Stimulated activated effector memory CD8-positive, alpha-beta T cell treated with anti-CD3 and anti-CD28 coated beads, Interleukin-12 subunit alpha, Interleukin-12 subunit beta, amount 100 ng/mL, for 72 hours (primary cell): ENCODE measurements around the gene CC2D2A.

Experiments used
- ATAC-seq: fragments of 150-1000 bp; cut with Tn5 transposase; 2 replicates; pipeline ENCODE4 v1.10.0; 2021
- DNase-seq, 2 donors: peaks; one replicate each; pipeline ENCODE4 v3.0.0; 2021 to 2022; ENCODE audit warnings: low spot score in 2 of 2
- H3K27ac Mint-ChIP-seq: one replicate; pipeline ENCODE4 v1.8.0; 2022; ENCODE audit warnings: mild to moderate bottlenecking, mixed read lengths
- H3K36me3 Mint-ChIP-seq: one replicate; pipeline ENCODE4 v1.8.0; 2022; ENCODE audit warnings: mild to moderate bottlenecking, mixed read lengths
- H3K4me1 Mint-ChIP-seq: one replicate; pipeline ENCODE4 v1.8.0; 2022; ENCODE audit warnings: mixed read lengths
- H3K4me3 Mint-ChIP-seq: one replicate; pipeline ENCODE4 v1.8.0; 2022; ENCODE audit warnings: mild to moderate bottlenecking, mixed read lengths
- H3K9me3 Mint-ChIP-seq: one replicate; pipeline ENCODE4 v1.8.0; 2022; ENCODE audit warnings: mixed read lengths

The CC2D2A gene

DNA sequence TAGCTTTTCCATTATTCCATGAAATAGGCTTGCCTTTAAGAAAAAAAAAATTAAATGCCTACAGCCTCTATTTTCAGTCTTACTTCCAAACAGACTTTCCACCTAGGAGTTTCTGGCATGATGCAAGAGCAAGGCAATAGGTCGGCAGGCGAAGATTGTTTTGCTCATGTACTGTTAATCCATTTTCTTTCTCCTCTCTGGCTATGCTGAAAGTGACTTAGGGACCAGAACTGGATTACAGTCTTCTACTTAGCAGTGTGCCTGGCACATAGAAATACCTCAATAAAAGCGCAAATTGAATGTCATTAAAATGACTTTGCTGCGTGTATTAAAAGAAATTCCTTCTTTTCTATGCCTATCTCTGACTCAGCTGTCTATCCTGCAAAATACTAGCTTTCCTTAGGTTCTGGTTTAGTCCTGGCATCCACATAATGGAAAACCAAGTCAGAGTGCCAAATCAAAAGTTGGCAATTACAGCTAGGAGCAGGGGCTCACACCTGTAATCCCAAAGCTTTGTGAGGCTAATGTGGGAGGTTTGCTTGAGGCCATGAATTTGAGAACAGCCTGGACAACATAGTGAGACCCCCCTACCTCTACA, 51.9 kb downstream of the CC2D2A start:
- Mint-ChIP-seq H3K27ac (no peak overlapping the region), H3K4me3 (no peak overlapping the region), H3K9me3 (peaks cover 4% of the 10 kb centered on the region), H3K4me1 (no peaks in the 10 kb centered on the region), H3K36me3 (no peaks in the 10 kb centered on the region)
- DNase-seq (no peak), ATAC-seq (no peak)

DNA sequence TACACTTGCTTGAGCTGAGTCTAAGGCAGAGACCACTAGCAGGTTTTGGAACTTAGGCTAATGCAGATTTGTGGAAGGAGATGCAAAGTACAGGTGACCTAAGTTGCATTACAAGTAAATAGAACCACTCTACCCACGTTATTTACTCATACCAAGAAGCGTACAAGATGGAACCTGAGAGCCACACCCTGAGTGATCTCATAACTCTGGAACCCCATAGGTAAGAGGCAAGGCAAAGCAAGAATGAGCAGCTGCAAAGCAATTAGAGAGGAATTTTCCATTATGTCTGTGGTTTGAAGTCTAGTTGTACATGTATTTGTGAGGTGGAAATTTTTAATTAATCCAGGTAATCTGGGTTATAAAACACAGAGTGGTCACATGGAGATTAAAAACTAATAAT, 55.4 kb downstream of the CC2D2A start:
- DNase-seq = no peak
- Mint-ChIP-seq H3K36me3 (no peaks in the 10 kb centered on the region), H3K27ac (no peak overlapping the region), H3K4me3 (no peak overlapping the region), H3K9me3 (no peaks in the 10 kb centered on the region), H3K4me1 (no peaks in the 10 kb centered on the region)
- no peak for ATAC-seq

DNA sequence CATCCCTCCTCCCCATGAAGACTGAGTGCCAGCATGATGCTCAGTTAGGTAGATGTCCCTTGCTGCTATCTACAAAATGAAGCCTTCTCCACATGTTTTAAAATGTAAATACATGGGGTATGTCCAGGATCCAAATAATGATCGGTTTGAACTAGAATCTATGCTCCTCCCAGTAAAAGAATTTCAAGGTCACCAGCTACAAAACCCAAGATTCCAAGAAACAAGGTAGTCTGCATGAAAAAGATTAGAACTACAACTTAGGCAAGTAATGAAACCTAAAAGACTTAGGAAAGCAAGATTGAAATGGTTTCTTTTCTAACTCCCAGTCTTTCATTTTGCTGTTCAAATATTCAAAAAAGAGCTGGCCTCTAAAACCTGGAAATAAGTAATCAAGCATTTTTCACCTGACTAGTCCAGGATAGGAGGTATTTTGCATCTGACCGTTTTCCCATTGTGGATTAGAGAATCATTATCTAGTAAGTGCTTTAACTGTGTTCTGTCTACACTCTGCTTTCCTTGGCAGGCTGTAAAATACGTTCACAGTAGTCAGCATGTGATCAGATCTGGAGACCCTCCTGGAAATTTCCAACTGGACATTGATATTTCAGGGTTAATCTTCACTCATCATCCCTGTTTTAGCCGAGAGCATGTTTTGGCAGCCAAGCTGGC, 57.4 kb downstream of the CC2D2A start:
- Mint-ChIP-seq H3K36me3 (no peaks in the 10 kb centered on the region), H3K4me1 (no peaks in the 10 kb centered on the region), H3K4me3 (no peak overlapping the region), H3K9me3 (no peaks in the 10 kb centered on the region), H3K27ac (no peak overlapping the region)
- ATAC-seq (no peak), DNase-seq (no peak)

- H3K36me3 Mint-ChIP-seq = no peaks in the 10 kb centered on the region
- DNase-seq (no peak), ATAC-seq (no peak)
- no peak overlapping the region for H3K4me3 Mint-ChIP-seq
- no peaks in the 10 kb centered on the region for H3K4me1 Mint-ChIP-seq
- H3K27ac Mint-ChIP-seq = no peak overlapping the region
- no peaks in the 10 kb centered on the region for H3K9me3 Mint-ChIP-seq
These were observed 62.1 kb downstream of the CC2D2A start for GRCh38 chr4:15531792-15532191.

DNA sequence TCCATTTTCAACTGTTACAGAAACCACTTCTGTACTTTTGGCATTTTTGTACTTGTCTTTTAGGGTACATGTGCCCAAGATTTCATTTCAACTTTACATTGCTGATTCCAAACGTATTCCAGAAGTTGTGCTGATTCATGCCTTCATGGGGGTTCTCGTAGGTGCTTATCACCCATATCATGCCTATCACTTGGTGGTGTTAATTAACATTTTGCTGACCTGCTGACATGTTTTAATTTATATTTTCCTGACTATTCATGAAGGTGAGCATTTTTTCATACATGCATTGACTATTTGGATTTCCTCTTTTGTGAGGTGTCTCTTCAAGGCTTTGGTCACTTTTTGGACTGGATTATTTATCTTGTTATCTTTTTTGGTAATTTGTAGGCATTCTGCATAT, 64.1 kb downstream of the CC2D2A start:
- no peak overlapping the region for H3K27ac Mint-ChIP-seq
- no peaks in the 10 kb centered on the region for H3K4me1 Mint-ChIP-seq
- no peaks in the 10 kb centered on the region for H3K9me3 Mint-ChIP-seq
- no peaks in the 10 kb centered on the region for H3K36me3 Mint-ChIP-seq
- DNase-seq (no peak), ATAC-seq (no peak)
- H3K4me3 Mint-ChIP-seq = no peak overlapping the region

GRCh38 chr4:15535599-15535998, 65.9 kb downstream of the CC2D2A start:
- H3K27ac Mint-ChIP-seq = no peak overlapping the region
- H3K4me3 Mint-ChIP-seq = no peak overlapping the region
- no peak for ATAC-seq
- no peaks in the 10 kb centered on the region for H3K4me1 Mint-ChIP-seq
- H3K36me3 Mint-ChIP-seq = no peaks in the 10 kb centered on the region
- H3K9me3 Mint-ChIP-seq = no peaks in the 10 kb centered on the region
- no peak for DNase-seq

- Mint-ChIP-seq H3K4me3 (no peak overlapping the region), H3K36me3 (no peaks in the 10 kb centered on the region), H3K4me1 (no peaks in the 10 kb centered on the region), H3K9me3 (no peaks in the 10 kb centered on the region), H3K27ac (no peak overlapping the region)
- no peak for ATAC-seq
- no peak for DNase-seq
These were observed 67.1 kb downstream of the CC2D2A start for GRCh38 chr4:15536552-15537499.

DNA sequence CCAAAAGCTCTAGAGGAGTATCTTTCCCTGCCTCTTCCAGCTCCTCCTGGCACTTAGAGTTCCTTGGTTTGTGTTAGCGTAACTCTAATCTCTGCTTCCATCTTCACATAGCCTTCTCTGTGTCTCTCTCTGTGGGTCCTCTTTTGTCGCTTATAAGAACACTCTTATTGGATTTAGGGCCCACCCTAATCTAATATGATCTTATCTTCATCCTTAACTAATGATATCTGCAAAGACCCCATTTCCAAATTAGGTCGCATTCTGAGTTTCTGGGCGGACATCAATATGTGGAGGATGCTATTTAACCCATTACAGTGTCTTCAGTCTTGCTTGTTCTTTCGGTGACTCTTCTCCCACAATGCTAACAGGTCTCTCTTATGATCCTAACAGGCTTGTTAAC, 72.3 kb downstream of the CC2D2A start:
- Mint-ChIP-seq H3K4me3 (no peak overlapping the region), H3K9me3 (no peaks in the 10 kb centered on the region), H3K4me1 (no peaks in the 10 kb centered on the region), H3K27ac (no peak overlapping the region), H3K36me3 (no peaks in the 10 kb centered on the region)
- DNase-seq = no peak
- no peak for ATAC-seq

DNA sequence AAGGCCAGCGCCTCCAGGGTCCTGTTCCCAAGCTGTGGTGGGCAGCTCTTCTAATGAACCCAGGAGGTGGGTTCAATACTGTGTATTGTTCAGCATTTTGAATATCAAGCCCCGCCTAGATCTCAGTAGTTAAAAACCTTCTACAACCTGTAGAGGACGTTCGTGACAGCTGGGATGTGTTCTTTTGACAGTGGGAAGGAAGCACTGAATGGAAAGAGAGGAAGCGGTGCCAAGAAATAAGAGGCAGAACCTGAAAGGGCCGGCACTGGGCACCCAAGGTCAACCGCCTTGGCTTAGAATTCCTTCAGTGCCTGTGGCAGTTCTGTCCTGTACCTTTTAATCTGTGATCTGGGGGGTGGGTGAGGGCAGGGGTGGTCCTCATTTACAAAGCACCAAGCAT, 73.1 kb downstream of the CC2D2A start:
- H3K9me3 Mint-ChIP-seq = no peaks in the 10 kb centered on the region
- no peaks in the 10 kb centered on the region for H3K36me3 Mint-ChIP-seq
- DNase-seq (no peak), ATAC-seq (no peak)
- no peak overlapping the region for H3K27ac Mint-ChIP-seq
- H3K4me3 Mint-ChIP-seq = no peak overlapping the region
- H3K4me1 Mint-ChIP-seq = peaks cover 6% of the 10 kb centered on the region

DNA sequence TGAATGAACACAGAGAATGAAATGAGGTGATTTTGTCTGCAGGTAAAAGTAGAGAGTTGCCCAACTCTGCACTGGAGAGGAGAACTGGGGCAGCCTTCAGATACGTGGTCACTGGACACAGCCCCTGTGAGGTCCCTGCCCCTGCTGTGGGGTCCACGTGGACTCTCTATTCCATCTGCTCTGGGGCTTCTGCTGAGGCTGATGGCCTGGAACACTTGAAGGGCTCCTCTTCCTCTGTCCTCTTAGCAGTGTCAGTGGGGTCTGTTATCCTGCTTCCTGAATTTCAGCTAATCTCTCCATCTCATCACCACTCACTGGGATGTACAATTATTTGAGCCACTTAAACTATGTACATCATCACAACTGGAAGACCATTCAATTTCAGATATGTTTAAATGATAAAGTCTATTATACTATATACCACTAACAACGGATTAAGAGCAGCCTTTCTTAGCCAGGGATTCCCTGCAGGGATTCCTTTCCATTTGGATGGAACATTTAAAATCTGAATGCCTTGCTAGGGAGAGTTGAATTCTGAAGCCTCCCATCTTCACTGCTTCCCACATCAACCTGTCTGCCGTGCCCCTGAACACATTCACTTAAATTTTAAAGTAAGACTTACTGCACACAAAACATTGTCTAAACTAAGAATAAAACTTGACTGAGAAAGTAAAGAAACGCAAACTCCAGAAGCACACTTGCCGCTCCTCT, 74.0 kb downstream of the CC2D2A start:
- Mint-ChIP-seq H3K27ac (no peak overlapping the region), H3K4me1 (peaks cover 6% of the 10 kb centered on the region), H3K9me3 (no peaks in the 10 kb centered on the region), H3K4me3 (no peak overlapping the region), H3K36me3 (no peaks in the 10 kb centered on the region)
- DNase-seq (no peak), ATAC-seq (no peak)

- Mint-ChIP-seq H3K4me3 (no peak overlapping the region), H3K9me3 (no peaks in the 10 kb centered on the region), H3K36me3 (no peaks in the 10 kb centered on the region), H3K4me1 (peaks cover 6% of the 10 kb centered on the region), H3K27ac (no peak overlapping the region)
- DNase-seq (no peak), ATAC-seq (no peak)
These were observed 74.6 kb downstream of the CC2D2A start for GRCh38 chr4:15544248-15544729.

DNA sequence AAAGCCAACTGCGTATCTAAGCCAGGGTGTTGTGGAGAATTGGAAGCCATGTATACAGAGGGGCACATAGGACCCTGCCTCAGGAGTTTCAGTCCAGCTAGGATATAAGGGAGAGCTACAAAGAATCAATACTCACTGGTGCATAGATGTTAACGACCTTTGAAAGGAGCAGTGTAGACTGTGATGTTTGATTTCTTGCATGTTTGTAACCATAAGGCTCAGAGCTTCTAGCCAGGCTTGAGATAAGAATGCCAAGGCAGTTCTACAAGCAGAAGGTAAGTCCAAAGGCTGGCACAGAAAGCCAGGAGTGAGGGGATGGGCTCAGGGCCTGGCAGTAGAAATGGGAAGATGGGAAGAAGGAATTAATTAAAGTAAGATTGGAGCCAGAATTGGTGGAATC, 75.7 kb downstream of the CC2D2A start:
- no peaks in the 10 kb centered on the region for H3K36me3 Mint-ChIP-seq
- no peak for ATAC-seq
- H3K4me3 Mint-ChIP-seq = no peak overlapping the region
- no peak overlapping the region for H3K27ac Mint-ChIP-seq
- H3K9me3 Mint-ChIP-seq = no peaks in the 10 kb centered on the region
- H3K4me1 Mint-ChIP-seq = peaks cover 6% of the 10 kb centered on the region
- DNase-seq = no peak

GRCh38 chr4:15547392-15547791, 77.7 kb downstream of the CC2D2A start:
- no peaks in the 10 kb centered on the region for H3K9me3 Mint-ChIP-seq
- peak; percentile 45 for ATAC-seq
- H3K36me3 Mint-ChIP-seq = no peaks in the 10 kb centered on the region
- peak overlapping the region; percentile 11 for H3K4me3 Mint-ChIP-seq
- H3K4me1 Mint-ChIP-seq = peaks cover 6% of the 10 kb centered on the region
- no peak for DNase-seq
- H3K27ac Mint-ChIP-seq = peak overlapping the region; percentile 58

GRCh38 chr4:15550491-15550890, 80.8 kb downstream of the CC2D2A start:
- DNase-seq (no peak), ATAC-seq (no peak)
- Mint-ChIP-seq H3K9me3 (no peaks in the 10 kb centered on the region), H3K4me1 (peaks cover 6% of the 10 kb centered on the region), H3K36me3 (no peaks in the 10 kb centered on the region), H3K4me3 (no peak overlapping the region), H3K27ac (no peak overlapping the region)

DNA sequence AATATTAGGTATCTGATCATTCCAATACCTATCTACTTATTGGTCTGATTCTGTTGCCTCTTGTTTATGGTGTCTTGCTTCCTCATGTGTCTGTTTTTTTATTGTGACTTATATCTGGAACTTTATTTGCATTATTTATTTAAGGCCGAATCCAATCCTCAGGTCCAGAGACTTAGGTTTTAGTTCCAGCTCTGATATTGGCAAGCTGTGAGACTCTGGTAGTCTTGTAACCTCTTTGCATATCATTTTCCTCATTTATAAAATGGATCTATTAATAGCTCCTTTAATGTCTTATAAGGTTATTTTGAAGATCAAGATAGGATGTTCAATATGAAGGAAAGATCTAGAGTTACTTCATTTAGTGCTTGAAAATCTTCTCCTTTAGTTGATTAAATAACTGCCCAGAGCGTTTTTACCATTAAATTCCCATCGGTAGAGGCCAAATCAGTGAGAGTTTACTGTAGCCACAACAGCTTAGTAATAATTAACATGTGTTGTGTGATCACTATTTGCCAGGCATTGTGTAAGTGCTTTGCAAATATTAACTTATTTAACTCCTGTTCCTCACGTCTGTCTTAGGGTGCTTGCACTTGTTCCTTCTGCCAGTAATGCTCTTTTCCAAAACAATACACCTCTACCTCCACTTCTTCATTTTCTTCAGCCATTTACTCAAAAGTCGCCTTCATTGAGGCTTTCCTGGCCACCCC, 82.2 kb downstream of the CC2D2A start:
- H3K4me1 Mint-ChIP-seq = peaks cover 6% of the 10 kb centered on the region
- H3K27ac Mint-ChIP-seq = no peak overlapping the region
- H3K4me3 Mint-ChIP-seq = no peak overlapping the region
- H3K9me3 Mint-ChIP-seq = no peaks in the 10 kb centered on the region
- no peak for ATAC-seq
- no peaks in the 10 kb centered on the region for H3K36me3 Mint-ChIP-seq
- no peak for DNase-seq
